SK-N-SH (cell line): ENCODE measurements around the gene PCDHGA5. TPM values are rescaled to one million over a fixed set of nuclear protein-coding genes. Genes with fewer than 3 reads are reported as not detected.

ENCODE experiments used
- CTCF ChIA-PET: fragments of 300-600, 350-600 bp; formaldehyde crosslinking; extraction: SDS; loops from one replicate; lab custom pipeline; 2021; lab: Yijun Ruan, JAX
- POLR2A ChIA-PET: fragments of 350-600 bp; sonication (Branson Sonifier 250); formaldehyde crosslinking; extraction: SDS; loops from one replicate; lab custom pipeline; 2020; ENCODE audit warnings: antibody characterized with exemption, inconsistent platforms; lab: Yijun Ruan, JAX
- DNase-seq: peaks from one replicate; pipeline ENCODE4 v3.0.0; 2012
- H2AFZ ChIP-seq: fragments of 200-600 bp; sonication (generic); 2 replicates; pipeline ENCODE4 v1.8.1; 2016; ENCODE audit warnings: antibody characterized with exemption, mild to moderate bottlenecking, low read depth
- H3F3A ChIP-seq: fragments of 200-600 bp; sonication (generic); replicated peaks from 2 replicates; pipeline ENCODE3; 2016; ENCODE audit warnings: antibody characterized with exemption, mild to moderate bottlenecking; ENCODE audit not compliant: insufficient read depth
- H3K27ac ChIP-seq, 2 experiments: fragments of 200-500 bp in 1 of 2; fragments of 200-600 bp in 1 of 2; sonication (Bioruptor generic) in 1 of 2; sonication (generic), shearing (Covaris generic) in 1 of 2; 2 replicates each; pipeline versions ENCODE4 v1.5.1 to v1.6.1; 2014 to 2016; ENCODE audit warnings: low read depth in 2 of 2, inconsistent platforms in 1 of 2, low read length in 1 of 2, mild to moderate bottlenecking in 1 of 2, mixed read lengths in 1 of 2
- H3K27me3 ChIP-seq: fragments of 200-600 bp; sonication (generic), shearing (Covaris generic); 2 replicates; pipeline ENCODE4 v1.6.1; 2016; ENCODE audit warnings: mixed run types; ENCODE audit not compliant: insufficient read depth
- H3K36me3 ChIP-seq, 2 experiments: fragments of 200-500 bp in 1 of 2; fragments of 200-600 bp in 1 of 2; sonication (Bioruptor generic) in 1 of 2; sonication (generic) in 1 of 2; replicated peaks in 1 of 2; 2 replicates each; pipeline versions ENCODE3 to v1.5.1; 2014 to 2016; ENCODE audit warnings: low read length in 1 of 2, mild to moderate bottlenecking in 1 of 2; ENCODE audit not compliant: insufficient read depth in 2 of 2, control insufficient read depth in 1 of 2
- H3K4me1 ChIP-seq, 2 experiments: fragments of 200-500 bp in 1 of 2; fragments of 200-600 bp in 1 of 2; sonication (Bioruptor generic) in 1 of 2; sonication (generic), shearing (Covaris generic) in 1 of 2; 2 replicates each; pipeline versions ENCODE4 v1.5.1 to v1.6.1; 2014 to 2016; ENCODE audit warnings: low read depth in 1 of 2, low read length in 1 of 2, mixed run types in 1 of 2; ENCODE audit not compliant: insufficient read depth in 2 of 2, control insufficient read depth in 1 of 2
- H3K4me2 ChIP-seq: fragments of 200-600 bp; sonication (generic), shearing (Covaris generic); 2 replicates; pipeline ENCODE4 v1.6.1; 2017; ENCODE audit warnings: mixed run types
- H3K4me3 ChIP-seq, 2 experiments: fragments of 200-500 bp in 1 of 2; fragments of 200-600 bp in 1 of 2; sonication (Bioruptor generic) in 1 of 2; sonication (generic), shearing (Covaris generic) in 1 of 2; 2 replicates each; pipeline versions ENCODE4 v1.5.1 to v1.8.1; 2014 to 2016; ENCODE audit warnings: low read depth in 2 of 2, inconsistent platforms in 1 of 2, low read length in 1 of 2, mild to moderate bottlenecking in 1 of 2, mixed read lengths in 1 of 2, moderate library complexity in 1 of 2
- H3K79me2 ChIP-seq: fragments of 200-600 bp; sonication (generic); 2 replicates; pipeline ENCODE4 v1.8.1; 2017; ENCODE audit warnings: mild to moderate bottlenecking; ENCODE audit not compliant: insufficient read depth
- H3K9ac ChIP-seq: fragments of 200-600 bp; sonication (generic); 2 replicates; pipeline ENCODE4 v1.6.1; 2017; ENCODE audit warnings: mixed run types
- H3K9me2 ChIP-seq: fragments of 200-600 bp; sonication (generic); 2 replicates; pipeline ENCODE4 v1.6.1; 2017; ENCODE audit warnings: mixed run types
- H3K9me3 ChIP-seq: fragments of 200-600 bp; sonication (generic); 2 replicates; pipeline ENCODE4 v1.6.1; 2017; ENCODE audit warnings: mixed run types, mild to moderate bottlenecking, moderate library complexity
- H4K20me1 ChIP-seq: fragments of 200-600 bp; sonication (generic); 2 replicates; pipeline ENCODE4 v1.6.1; 2017; ENCODE audit warnings: mild to moderate bottlenecking, mixed run types; ENCODE audit not compliant: insufficient read depth
- CHD2 ChIP-seq: fragments of 150-350 bp; IDR thresholded peaks from 2 replicates; pipeline ENCODE4 v1.6.1; 2018; ENCODE audit warnings: low read length; ENCODE audit not compliant: partially characterized antibody
- FOXM1 ChIP-seq: IDR thresholded peaks from 2 replicates; pipeline ENCODE4 v1.4.0; 2012; ENCODE audit warnings: low read depth, mild to moderate bottlenecking
- GATA2 ChIP-seq: sonication (generic); formaldehyde crosslinking; IDR thresholded peaks from 2 replicates; pipeline ENCODE4 v1.5.0; 2020; ENCODE audit warnings: mild to moderate bottlenecking, missing genetic modification reagents
- MEF2A ChIP-seq: IDR thresholded peaks from 2 replicates; pipeline ENCODE4 v1.4.0; 2012; ENCODE audit warnings: low read depth, borderline replicate concordance
- RFX5 ChIP-seq: IDR thresholded peaks from 2 replicates; pipeline ENCODE4 v1.6.1; 2012; ENCODE audit warnings: mild to moderate bottlenecking, improper control_type of control experiment, low read length
- TAF1 ChIP-seq: IDR thresholded peaks from 2 replicates; pipeline ENCODE4 v1.6.1; 2012; ENCODE audit warnings: low read depth, mild to moderate bottlenecking, low read length, moderate library complexity, borderline replicate concordance
- WGBS: methylation state at CpG from one replicate; pipeline ENCODE4 v1.1.6; 2017; ENCODE audit warnings: low lambda C conversion rate; 5-methylcytosine and 5-hydroxymethylcytosine counted together
- polyA plus RNA-seq, 3 experiments: library from polyadenylated mRNA; depleted of rRNA; stranded (reverse); fragments of >200 nt; gene quantifications; 2 replicates each; pipeline ENCODE4 v1.2.3, GENCODE V29; 2012
- TF ChIP-seq, protein P1 (sequence below): fragments of 150-350 bp; IDR thresholded peaks from 2 replicates; pipeline ENCODE4 v1.6.1; 2017; ENCODE audit warnings: antibody characterized with exemption, low read length, low read depth, borderline replicate concordance
- TF ChIP-seq, protein P2 (sequence below): fragments of 150-350 bp; IDR thresholded peaks from 2 replicates; pipeline ENCODE4 v1.6.1; 2016; ENCODE audit warnings: mild to moderate bottlenecking, low read depth, low read length
- TF ChIP-seq, protein P3 (sequence below): IDR thresholded peaks from 2 replicates; pipeline ENCODE4 v1.4.0; 2012; ENCODE audit warnings: low read depth, borderline replicate concordance
- TF ChIP-seq, protein P4 (sequence below): IDR thresholded peaks from 2 replicates; pipeline ENCODE4; 2012
- TF ChIP-seq, protein P5 (sequence below): IDR thresholded peaks from 2 replicates; pipeline ENCODE4 v1.6.1; 2012; ENCODE audit warnings: mild to moderate bottlenecking, low read depth, low read length, moderate library complexity
- TF ChIP-seq, protein P6 (sequence below): IDR thresholded peaks from 2 replicates; pipeline ENCODE4 v1.4.0; 2012; ENCODE audit warnings: low read depth, borderline replicate concordance
- TF ChIP-seq, protein P7 (sequence below): IDR thresholded peaks from 2 replicates; pipeline ENCODE4 v1.4.0; 2012; ENCODE audit warnings: low read depth

The PCDHGA5 gene
- polyA plus RNA-seq, 1 of the 3 experiments (the other 2 are of a cell fraction), result 0.71 TPM

DNA sequence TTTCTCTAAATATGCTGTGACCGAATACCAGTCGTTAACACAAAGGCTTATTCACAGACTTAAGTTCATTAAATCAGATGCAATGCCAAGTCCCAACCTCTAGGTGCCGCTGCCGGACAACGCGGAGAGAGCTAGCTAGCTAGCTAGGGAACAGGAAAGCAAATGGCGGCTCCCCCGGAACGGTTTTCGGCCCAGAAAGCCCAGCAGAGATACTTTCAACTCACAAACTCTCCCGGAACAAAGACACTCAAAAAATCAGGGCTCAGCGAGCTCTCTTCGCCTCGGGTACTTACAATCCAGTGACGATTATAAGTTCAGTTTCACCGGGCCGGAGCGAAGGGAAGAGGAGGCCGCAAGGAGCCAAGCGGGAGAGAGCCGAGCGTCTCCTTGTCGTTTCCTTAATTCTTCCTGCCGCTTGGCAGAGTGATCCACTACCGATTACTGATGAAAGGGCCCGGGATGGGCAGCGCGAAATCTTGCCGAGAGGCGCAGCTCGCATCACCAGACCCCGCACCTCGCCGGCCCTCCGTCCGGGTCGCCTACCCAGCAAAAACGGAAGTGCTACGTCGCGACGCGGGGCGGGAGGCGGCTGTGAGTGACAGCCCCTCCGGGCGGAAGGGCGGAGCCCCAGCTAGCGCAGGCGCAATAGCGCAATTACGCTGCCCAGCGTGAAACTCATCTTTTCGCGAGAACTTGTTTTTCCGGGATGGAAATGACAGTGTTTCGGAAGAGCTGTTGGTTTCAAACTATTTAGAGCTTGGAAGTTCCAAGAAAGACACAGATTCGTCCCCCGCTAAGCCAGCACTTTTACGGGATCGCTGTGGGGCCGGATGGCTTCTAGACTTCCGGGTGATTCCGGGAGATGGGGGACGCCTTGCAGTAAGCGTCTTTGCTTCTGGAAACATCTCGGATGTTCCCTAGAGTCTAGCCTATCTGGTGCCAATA is 43.5 kb upstream of the PCDHGA5 start, which contains the start of gene TAF7 (continued):
- TF ChIP-seq GATA2 (CRISPR knock-in tag) (no peak), CHD2 (peak; percentile 98), FOXM1 (no peak), TAF1 (peak; percentile 89)
- TF ChIP-seq, protein P1, sequence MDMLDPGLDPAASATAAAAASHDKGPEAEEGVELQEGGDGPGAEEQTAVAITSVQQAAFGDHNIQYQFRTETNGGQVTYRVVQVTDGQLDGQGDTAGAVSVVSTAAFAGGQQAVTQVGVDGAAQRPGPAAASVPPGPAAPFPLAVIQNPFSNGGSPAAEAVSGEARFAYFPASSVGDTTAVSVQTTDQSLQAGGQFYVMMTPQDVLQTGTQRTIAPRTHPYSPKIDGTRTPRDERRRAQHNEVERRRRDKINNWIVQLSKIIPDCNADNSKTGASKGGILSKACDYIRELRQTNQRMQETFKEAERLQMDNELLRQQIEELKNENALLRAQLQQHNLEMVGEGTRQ, result no peak
- TF ChIP-seq, protein P2, sequence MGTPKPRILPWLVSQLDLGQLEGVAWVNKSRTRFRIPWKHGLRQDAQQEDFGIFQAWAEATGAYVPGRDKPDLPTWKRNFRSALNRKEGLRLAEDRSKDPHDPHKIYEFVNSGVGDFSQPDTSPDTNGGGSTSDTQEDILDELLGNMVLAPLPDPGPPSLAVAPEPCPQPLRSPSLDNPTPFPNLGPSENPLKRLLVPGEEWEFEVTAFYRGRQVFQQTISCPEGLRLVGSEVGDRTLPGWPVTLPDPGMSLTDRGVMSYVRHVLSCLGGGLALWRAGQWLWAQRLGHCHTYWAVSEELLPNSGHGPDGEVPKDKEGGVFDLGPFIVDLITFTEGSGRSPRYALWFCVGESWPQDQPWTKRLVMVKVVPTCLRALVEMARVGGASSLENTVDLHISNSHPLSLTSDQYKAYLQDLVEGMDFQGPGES, result no peak
- TF ChIP-seq, protein P3, sequence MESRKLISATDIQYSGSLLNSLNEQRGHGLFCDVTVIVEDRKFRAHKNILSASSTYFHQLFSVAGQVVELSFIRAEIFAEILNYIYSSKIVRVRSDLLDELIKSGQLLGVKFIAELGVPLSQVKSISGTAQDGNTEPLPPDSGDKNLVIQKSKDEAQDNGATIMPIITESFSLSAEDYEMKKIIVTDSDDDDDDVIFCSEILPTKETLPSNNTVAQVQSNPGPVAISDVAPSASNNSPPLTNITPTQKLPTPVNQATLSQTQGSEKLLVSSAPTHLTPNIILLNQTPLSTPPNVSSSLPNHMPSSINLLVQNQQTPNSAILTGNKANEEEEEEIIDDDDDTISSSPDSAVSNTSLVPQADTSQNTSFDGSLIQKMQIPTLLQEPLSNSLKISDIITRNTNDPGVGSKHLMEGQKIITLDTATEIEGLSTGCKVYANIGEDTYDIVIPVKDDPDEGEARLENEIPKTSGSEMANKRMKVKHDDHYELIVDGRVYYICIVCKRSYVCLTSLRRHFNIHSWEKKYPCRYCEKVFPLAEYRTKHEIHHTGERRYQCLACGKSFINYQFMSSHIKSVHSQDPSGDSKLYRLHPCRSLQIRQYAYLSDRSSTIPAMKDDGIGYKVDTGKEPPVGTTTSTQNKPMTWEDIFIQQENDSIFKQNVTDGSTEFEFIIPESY, result peak; percentile 94

DNA sequence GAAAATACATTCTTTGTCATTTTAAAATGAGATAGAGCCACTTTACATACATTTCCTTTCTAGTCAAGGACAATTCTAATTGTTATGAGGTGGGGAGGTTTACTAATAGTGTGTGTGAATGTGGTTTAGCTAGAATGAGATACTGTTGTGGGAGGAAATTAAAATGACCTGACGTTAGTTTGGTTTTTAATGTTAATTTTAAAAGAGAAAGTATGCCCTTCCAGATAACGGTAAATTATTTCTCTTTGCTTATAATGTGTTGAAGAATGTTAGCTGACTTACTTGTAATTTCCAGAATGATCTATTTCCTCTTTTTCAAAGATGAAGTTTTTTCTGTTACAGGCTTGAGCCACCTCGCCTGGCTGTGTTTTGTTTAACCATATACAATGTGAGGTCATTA is 41.7 kb upstream of the PCDHGA5 start:
- H3K4me1 ChIP-seq, result no peaks in the 10 kb centered on the region; a peak in 1 of 4 replicates
- H3K9me3 ChIP-seq, result peaks cover 23% of the 10 kb centered on the region
- CTCF ChIA-PET, result interaction anchor here (2.9 kb wide), 1 partner anchor 99 kb away, joined by 15 read pairs; the partner anchor contains the start of gene PCDHB14
- no peak overlapping the region for H3K4me3 ChIP-seq
- 79% methylated on average over 3 of the region's 3 CpGs for WGBS
- H3K9ac ChIP-seq, result no peak overlapping the region
- H4K20me1 ChIP-seq, result 0 out of 2 replicates have a peak, but pooled peaks cover 3% of the 10 kb centered on the region
- H3K27me3 ChIP-seq, result no peaks in the 10 kb centered on the region
- H3F3A ChIP-seq, result peaks cover 13% of the 10 kb centered on the region
- H3K79me2 ChIP-seq, result peaks cover 28% of the 10 kb centered on the region
- DNase-seq, result no peak
- H3K27ac ChIP-seq, result no peak overlapping the region
- no peak overlapping the region for H2AFZ ChIP-seq
- H3K4me2 ChIP-seq, result no peak overlapping the region
- POLR2A ChIA-PET, result no interaction called here
- no peaks in the 10 kb centered on the region for H3K9me2 ChIP-seq
- TF ChIP-seq RFX5 (no peak), MEF2A (no peak), GATA2 (CRISPR knock-in tag) (no peak)
- TF ChIP-seq, protein P4, sequence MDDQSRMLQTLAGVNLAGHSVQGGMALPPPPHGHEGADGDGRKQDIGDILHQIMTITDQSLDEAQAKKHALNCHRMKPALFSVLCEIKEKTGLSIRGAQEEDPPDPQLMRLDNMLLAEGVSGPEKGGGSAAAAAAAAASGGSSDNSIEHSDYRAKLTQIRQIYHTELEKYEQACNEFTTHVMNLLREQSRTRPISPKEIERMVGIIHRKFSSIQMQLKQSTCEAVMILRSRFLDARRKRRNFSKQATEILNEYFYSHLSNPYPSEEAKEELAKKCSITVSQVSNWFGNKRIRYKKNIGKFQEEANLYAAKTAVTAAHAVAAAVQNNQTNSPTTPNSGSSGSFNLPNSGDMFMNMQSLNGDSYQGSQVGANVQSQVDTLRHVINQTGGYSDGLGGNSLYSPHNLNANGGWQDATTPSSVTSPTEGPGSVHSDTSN, result no peak
- TF ChIP-seq, protein P5, sequence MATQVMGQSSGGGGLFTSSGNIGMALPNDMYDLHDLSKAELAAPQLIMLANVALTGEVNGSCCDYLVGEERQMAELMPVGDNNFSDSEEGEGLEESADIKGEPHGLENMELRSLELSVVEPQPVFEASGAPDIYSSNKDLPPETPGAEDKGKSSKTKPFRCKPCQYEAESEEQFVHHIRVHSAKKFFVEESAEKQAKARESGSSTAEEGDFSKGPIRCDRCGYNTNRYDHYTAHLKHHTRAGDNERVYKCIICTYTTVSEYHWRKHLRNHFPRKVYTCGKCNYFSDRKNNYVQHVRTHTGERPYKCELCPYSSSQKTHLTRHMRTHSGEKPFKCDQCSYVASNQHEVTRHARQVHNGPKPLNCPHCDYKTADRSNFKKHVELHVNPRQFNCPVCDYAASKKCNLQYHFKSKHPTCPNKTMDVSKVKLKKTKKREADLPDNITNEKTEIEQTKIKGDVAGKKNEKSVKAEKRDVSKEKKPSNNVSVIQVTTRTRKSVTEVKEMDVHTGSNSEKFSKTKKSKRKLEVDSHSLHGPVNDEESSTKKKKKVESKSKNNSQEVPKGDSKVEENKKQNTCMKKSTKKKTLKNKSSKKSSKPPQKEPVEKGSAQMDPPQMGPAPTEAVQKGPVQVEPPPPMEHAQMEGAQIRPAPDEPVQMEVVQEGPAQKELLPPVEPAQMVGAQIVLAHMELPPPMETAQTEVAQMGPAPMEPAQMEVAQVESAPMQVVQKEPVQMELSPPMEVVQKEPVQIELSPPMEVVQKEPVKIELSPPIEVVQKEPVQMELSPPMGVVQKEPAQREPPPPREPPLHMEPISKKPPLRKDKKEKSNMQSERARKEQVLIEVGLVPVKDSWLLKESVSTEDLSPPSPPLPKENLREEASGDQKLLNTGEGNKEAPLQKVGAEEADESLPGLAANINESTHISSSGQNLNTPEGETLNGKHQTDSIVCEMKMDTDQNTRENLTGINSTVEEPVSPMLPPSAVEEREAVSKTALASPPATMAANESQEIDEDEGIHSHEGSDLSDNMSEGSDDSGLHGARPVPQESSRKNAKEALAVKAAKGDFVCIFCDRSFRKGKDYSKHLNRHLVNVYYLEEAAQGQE, result no peak
- TF ChIP-seq, protein P6, sequence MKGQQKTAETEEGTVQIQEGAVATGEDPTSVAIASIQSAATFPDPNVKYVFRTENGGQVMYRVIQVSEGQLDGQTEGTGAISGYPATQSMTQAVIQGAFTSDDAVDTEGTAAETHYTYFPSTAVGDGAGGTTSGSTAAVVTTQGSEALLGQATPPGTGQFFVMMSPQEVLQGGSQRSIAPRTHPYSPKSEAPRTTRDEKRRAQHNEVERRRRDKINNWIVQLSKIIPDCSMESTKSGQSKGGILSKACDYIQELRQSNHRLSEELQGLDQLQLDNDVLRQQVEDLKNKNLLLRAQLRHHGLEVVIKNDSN, result no peak
- TF ChIP-seq, protein P7, sequence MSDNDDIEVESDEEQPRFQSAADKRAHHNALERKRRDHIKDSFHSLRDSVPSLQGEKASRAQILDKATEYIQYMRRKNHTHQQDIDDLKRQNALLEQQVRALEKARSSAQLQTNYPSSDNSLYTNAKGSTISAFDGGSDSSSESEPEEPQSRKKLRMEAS, result no peak
- TF ChIP-seq, protein P3, result no peak
- H3K36me3 ChIP-seq, result peaks cover 20 to 27% of the 10 kb centered on the region in 2 experiments
